DMS53 treated with DMSO at 0.1 percent for 48 hours (cell line): ENCODE results near the gene TTBK2.
"Not testable (repeated sequence)": the region's sequence is repeated elsewhere in the genome, so short reads cannot be mapped to it uniquely, and the experiment has no call there.

ENCODE experiments used
- DNase-seq: peaks from one replicate; lab custom pipeline; 2025; ENCODE audit not compliant: unreplicated experiment; lab: John Stamatoyannopoulos, UW

TTBK2 gene

DNA sequence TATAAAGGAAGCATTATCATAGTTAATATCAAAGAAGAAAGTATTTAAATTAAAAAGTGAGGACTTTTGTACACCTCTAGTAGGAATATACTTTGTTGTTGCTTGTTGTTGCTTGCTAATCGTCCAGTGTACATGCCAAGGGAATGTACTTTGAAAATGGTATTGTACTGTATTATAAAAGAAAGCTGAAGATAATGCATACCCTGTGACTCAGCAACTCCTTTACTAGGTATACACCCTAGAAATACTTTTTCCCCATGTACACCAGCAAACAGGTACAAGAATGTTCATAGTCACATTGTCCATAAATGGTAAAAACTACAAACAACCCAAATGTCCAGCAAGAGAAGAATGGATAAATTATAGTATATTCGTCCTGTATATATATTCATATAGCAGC, 12.0 kb downstream of the TTBK2 start:
- DNase-seq, result no peak

DNA sequence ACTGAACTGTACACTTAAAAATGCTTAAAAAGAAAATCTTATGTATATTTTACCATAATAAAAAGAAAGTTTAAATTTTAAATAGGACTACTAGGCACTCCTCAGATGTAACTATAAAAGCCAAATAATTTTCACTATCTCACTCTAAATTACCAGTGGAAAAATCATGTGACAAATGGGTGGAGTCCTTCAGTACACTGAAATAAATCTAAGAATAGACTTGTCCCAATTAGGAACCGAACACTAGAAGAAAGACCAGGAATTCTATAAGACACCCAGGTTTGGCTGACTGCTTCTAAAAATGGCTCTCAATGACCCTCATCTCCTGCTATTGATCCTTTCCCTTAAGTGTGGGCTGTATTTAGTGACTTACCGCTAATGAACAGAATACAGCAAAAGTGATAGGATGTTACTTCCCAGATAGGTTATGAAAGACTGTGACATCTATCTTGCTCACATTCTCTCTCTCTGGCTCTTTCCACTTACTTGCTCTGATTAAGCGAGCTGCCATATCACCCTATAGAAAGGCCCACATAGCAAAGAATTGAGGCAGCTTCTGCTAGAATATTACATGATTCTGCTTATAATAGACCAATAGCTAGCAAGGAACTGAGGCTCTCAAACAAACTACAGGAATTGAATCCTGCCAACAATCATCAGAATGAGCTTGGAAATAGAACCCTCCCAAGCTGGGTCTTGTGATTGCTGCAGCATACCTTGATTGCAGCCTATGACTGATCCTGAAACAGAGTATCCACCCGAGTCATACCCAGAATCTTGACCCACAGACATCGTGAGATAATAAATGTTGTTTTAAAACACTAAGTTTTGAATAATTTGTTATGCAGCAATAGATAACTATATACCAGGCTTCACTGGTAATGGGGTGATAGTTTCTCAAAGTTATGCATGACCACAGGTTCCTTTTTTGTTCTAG, 16.9 kb downstream of the TTBK2 start:
- no peak for DNase-seq

DNA sequence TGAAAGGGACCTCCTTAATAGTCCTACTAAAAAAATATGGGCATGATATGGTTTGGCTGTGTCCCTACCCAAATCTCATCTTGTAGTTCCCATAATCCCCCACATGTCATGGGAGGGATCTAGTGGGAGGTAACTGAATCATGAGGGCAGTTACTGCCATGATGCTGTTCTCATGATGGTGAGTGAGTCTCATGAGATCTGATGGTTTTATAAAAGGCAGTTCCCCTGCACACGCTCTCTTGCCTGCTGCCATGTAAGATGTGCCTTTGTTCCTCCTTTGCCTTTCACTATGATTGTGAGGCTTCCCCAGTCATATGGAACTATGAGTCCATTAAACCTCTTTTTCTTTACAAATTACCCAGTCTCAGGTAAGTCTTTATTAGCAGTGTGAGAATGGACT, 26.7 kb downstream of the TTBK2 start:
- not testable (repeated sequence) for DNase-seq

DNA sequence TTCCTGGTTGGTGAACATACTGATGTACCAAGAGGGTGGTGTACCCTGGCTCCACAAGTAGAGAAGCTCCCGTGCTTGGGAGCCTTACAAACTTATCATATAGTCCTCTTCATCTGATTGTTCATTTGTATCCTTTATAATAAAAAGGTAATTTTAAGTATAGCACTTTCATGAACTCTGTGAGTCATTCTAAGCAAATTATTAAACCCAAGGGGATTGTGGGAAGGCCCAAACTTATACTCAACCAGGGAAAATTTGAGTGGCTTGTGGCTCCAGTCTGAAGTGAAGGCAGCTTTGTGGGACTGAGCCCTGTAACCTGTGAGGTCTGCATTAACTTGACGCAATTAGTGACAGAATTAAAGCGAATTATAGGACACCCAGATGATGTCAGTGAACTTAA, 29.0 kb downstream of the TTBK2 start:
- DNase-seq, result no peak

DNA sequence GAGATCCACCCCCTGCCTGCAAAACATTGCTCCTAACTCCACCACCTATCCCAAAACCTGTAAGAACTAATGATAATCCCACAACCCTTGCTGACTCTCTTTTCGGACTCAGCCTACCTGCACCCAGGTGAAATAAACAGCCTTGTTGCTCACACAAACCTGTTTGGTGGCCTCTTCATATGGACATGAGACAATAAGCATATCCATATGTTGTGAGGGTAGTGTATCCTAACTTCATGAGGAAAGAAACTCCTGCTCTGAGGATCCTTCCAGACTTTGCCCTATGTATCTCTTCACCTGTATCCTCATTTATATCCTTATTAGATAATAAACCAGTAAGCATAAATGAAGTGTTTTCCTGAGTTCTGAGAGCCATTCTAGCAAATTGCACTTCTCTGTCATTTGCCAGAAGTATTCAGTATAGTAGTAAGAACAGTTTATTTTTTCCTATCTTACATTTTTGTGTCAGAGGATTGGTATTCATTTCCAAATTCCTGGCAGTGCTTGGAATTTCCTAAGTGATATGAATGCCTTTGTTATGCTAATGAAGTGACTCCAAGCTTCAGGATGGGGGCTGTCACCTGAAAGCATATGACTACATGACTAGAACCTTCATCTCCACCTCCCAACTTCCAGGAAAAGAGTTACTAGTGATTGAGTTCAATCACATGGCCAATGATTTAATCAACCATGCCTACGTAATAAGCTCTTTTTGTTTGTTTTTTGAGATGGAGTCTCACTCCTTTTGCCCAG, 30.2 kb downstream of the TTBK2 start:
- DNase-seq, result no peak

DNA sequence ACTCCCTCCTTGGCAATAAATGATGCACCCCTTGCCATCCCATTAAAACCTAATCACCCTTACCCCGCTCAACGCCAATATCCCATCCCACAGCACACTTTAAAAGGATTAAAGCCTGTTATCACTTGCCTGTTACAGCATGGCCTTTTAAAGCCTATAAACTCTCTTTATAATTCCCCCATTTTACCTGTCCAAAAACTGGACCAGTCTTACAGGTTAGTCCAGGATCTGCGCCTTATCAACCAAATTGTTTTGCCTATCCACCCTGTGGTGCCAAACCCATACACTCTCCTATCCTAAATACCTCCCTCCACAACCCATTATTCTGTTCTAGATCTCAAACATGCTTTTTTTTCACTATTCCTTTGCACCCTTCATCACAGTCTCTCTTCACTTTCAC, 33.2 kb downstream of the TTBK2 start:
- DNase-seq, result not testable (repeated sequence)

DNA sequence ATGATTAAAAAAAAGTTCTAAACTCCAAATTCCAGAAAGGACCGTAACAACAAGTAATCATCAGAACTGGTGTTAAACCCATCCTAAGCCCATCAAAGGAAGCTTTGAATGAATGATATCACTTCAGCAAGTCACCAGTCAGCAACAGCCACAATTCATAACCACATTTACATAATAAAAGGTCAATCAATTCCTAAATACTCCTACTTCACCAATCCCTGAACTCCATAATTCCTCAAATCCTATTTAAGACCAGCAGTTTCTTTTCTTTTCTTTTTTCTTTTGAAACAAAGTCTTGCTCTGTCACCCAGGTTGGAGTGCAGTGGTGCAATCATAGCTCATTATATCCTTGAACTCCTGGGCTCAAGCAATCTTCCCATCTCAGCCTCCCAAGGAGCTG, 40.5 kb downstream of the TTBK2 start:
- no peak for DNase-seq

DNA sequence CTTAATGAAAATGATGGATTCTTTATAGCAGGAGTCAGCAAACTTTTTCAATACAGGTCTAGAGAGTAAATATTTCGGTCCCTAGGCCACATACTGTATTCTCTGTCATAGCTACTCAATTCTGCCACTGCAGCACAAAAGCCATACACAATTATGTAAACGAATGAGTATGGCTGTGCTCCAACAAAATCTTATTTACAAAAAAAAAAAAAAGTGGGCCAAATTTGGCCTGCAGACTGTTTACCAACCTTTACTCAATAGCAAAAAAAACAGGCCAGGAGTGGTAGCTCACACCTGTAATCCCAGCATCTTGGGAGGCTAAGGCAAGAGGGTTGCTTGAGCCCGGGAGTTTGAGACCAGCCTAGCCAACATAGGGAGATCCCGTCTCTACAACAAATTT, 41.1 kb downstream of the TTBK2 start:
- DNase-seq, result peak; percentile 6

DNA sequence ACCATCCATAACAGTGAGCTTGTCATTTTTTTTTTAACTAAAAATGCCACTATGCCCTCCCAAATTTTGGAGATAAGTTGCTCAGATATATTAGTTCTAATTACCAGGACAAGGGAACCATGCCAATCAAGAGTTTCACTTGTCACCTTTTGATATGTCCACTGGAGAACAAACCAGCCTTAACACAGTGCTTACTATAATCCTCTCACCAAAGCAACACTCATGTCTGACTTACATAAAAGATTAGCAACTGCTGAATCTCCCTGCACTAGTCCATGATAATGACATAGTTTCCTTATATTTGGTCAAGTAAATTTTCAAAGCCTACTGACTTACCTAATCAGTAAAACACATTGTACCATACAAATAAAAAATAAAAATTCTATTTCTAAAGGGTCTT, 44.4 kb downstream of the TTBK2 start:
- no peak for DNase-seq

DNA sequence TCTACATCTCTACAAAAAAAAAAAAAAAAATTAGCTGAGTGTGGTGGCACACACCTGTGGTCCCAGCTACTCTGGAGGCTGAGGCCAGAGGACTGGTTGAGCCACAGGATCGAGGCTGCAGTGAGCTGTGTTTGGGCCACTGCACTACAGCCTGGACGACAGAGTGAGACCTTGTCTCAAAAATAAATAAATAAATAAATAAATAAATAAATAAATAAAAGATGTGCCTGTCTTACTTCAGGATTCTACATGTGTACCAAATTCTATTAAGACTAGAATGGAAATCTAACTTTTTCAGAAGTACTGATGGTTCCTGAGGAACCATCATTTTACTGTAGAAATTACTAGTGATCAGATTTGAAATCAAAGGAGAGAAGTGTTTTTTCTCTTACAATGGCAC, 51.9 kb downstream of the TTBK2 start:
- no peak for DNase-seq

DNA sequence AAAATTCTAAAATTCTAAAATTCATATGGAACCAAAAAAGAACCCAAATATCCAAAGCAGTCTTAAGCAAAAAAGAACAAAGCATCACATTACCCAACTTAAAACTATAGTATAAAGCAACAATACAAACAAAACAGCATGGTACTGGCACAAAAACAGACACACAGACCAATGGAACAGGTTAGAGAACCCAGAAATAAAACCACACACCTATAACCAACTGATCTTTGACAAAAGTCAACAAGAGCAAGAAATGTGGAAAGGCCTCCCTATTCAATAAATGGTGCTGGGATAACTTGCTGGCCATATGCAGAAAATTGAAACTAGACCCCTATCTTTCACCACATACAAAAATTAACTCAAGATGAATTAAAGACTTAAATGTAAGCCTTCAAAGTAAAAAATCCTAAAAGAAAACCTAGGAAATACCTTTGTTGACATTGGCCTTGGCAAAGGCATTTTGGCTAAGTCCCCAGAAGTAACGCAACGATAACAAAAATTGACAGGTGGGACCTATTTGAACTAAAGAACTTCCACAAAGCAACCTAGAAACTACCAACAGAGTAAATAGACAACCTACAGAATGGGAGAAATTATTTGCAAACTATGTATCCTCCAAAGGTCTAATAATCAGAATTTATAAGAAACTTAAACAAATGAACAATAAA, 56.9 kb downstream of the TTBK2 start:
- no peak for DNase-seq

DNA sequence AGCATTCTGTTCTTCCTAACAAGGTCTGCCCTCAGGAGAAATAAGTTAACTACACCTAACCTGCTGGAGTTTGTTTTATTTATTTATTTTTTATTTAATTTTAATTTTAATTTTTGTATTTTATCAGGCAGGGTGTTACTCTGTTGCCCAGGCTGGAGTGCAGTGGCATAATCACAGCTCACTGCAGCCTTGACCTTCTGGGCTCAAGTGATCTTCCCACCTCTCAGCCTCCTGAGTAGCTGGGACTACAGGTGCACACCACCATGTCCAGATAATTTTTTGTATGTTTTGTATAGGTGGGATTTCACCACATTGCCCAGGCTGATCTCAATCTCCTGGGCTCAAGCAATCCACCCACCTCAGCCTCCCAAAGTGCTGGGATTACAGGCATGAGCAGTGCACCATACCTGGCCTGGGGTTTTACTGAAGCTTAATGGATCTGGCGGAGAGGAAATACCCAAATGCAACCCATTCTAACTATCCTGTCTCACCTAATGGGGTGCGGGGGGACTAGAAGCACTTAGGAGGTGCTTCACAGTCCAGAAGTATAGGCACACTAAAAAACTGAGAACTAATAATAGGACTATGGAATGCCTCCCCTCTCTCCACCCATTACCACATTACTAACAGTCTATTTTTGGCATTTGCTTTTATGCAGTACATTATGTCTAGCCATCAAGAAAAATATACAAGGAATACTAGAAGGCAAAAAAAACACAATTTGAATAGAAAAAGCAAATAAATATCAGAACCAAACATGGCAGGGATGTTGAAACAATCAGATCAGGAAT, 61.4 kb downstream of the TTBK2 start:
- no peak for DNase-seq

DNA sequence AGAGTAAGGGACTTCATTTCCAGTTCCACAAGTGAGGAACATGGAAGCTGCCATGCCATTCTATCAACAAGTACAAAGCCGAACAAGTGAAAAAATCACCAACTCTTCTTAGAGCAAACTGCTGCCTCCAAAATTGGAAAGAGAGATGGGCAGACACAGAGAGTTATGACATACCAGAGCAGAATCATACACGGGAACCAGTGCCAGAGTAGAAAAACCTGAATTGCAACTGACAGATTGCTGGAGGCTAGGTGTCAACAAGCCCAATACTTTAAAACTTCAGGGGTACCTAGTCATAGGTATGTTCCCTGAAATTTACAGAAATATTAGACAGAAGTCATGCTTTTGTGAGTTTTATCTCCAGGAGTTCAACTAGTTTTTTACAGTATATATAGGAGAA, 62.0 kb downstream of the TTBK2 start:
- no peak for DNase-seq

DNA sequence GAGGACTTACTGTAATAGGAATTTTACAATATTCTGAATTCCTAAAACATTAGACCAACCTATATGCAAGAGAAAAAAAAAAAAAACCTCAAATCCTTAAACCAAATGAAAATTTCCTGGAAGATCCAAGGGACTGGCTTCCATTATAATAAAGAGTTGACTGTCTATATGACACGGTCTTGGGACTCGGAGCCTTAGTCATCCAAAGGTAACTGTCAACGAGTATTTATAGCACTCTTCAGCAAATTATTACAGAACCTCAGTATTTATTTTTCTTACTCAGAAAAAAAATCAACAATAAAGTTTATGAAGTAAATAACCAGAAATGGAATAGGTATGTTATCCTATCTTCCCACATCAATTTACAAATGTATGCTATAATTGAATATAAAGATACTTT, 66.0 kb downstream of the TTBK2 start:
- no peak for DNase-seq

DNA sequence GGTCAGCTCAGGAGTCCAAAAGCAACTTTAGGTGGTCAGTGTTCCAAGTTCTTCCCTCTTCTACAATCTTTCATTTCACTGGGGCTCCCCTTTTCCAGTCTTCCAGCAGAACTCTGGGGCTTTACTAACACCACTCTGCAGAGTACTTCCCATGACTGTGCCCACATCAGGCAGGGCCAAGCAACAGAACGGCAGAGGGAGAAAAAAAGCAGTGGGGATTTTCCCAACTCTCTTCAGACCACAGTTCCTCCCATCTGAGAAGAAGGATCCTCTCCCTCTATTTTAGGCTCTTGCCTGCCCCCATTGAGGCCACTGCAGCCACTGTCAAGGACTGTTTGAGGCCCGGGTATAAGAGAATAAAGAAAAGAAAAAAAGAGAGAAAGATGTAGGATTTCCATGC, 70.7 kb downstream of the TTBK2 start:
- no peak for DNase-seq

DNA sequence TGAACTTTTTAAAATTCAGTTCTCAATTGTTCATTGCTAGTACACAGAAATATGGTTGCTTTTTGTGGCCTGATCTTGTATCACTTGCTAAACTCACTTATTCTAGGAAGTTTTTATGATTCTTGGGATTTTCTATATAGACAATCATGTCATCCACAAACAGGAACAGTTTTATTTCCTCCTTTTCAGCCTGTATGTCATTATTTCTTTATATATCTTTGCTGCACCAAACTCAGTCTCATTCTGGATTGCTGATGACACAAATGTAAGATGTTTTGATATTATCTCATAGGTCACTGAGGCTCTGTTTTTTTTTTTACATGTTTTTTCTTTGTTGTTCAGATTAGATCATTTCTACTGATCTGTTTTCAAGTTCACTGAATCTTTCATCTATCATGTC, 71.7 kb downstream of the TTBK2 start:
- no peak for DNase-seq

DNA sequence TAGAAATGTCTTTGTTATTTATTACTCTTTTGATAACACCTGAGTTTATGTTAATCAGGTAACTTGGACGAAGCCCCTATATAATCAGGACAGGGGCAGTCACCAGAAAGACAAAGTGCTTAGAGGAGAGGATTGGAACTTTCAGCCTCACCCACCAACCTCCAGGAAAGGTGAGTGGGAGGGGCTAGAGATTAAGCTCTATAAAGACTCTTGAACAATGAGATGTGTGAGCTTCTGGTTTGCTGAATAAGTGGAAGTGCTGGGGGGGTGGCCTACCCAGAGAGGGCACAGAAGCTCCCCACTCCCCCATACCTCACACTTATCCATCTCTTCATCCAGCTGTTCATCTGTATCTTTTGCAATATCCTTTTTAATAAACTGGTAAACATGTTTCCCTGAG, 73.9 kb downstream of the TTBK2 start:
- DNase-seq, result no peak

DNA sequence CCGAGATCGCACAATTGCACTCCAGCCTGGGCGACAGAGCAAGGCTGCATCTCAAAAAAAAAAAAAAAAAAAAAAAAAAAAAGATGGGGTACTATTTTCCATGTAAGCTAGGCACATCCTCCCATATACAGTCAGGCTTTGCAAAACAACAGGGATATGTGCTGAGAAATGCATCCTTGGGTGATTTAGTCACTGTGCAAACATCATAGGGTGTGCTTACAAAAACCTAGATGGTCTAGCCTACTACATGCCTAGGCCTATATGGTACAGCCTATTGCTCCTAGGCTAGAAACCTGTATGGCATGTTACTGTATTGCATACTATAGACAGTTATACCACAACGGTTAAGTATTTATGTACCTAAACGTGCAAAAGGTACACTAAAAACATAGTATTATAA, 75.0 kb downstream of the TTBK2 start:
- DNase-seq, result peak; percentile 8

DNA sequence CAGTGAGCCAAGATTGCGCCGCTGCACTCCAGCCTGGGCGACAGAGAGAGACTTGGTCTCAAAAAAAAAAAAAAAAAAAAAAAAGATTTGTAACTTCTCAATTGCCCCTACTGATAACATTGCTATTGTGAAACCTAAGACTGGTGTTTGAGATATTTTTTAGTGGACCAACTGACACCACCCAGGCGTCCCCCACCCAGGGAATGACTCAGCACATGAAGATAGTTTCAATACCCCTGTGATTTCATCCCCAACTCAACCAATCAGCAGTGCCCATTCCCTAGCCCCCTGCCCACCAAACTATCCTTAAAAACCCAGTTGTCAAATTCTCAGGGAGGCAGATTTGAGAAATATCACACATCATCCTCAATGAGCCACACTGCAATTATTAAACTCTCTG, 76.9 kb downstream of the TTBK2 start:
- no peak for DNase-seq

DNA sequence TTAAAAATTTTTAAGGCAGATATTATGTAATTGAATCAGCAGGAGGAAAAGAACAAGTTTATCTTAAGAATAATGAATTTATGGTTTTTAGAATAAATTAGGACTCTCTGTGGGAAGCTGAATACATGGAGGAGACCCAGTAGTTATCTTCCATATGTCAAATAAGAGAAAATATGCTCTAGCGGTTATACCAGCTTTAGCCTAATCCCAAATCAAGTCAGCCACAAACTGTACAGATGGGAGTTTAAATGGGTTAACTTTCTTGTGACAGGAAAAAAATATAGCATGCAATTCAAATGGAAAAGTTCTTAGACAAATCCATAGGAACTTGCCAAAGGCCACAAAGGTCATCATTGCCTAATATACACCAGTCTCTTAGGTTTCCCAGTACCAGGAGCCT, 84.3 kb downstream of the TTBK2 start:
- no peak for DNase-seq

DNA sequence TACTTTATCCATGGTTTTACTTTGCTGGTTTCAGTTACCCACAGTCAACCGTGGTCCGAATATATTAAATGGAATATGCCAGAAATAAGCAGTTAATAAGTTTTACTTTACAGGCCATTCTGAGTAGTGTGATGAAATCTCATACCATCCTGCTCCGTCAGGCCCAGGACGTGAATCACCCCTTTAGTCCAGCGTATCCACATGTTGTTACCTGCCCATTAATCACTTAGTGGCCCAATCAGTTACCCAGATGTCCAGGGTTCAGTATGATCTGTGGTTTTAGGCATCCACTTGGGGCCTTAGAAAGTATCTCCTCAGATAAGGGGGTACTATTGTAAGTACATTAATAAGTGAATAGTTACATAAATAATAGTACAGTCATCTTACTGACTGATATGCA, 88.0 kb downstream of the TTBK2 start:
- no peak for DNase-seq
